HepG2 (cell line): ENCODE results near the gene NUBPL. TPM values are rescaled to one million over a fixed set of nuclear protein-coding genes. Genes with fewer than 3 reads are reported as not detected.

ENCODE experiments used
- CBX2 ChIP-seq, 2 experiments: fragments of 200-600 bp in 1 of 2; sonication (generic); formaldehyde crosslinking in 1 of 2; IDR thresholded peaks; 2 replicates each; pipeline versions ENCODE4 v1.7.0 to v1.8.1; 2018 to 2022; ENCODE audit warnings: low read depth in 2 of 2, low read length in 1 of 2, mild to moderate bottlenecking in 1 of 2, missing genetic modification reagents in 1 of 2
- CENPT ChIP-seq: sonication (generic); formaldehyde crosslinking; IDR thresholded peaks from 2 replicates; pipeline ENCODE4 v1.8.0; 2022; ENCODE audit warnings: low read depth, mild to moderate bottlenecking, moderate library complexity, missing genetic modification reagents
- DMTF1 ChIP-seq: sonication (generic); formaldehyde crosslinking; IDR thresholded peaks from 2 replicates; pipeline ENCODE4 v1.4.0; 2020; ENCODE audit warnings: mild to moderate bottlenecking, missing genetic modification reagents
- IRF2 ChIP-seq: IDR thresholded peaks from 2 replicates; pipeline ENCODE4 v1.6.1; 2018; ENCODE audit warnings: missing genetic modification reagents, missing compliant biosample characterization
- MZF1 ChIP-seq: sonication (generic); formaldehyde crosslinking; IDR thresholded peaks from 2 replicates; pipeline ENCODE4 v1.8.1; 2023; ENCODE audit warnings: mild to moderate bottlenecking, missing genetic modification reagents, borderline replicate concordance
- PAWR ChIP-seq: sonication (generic); formaldehyde crosslinking; IDR thresholded peaks from 2 replicates; pipeline ENCODE4 v1.4.0; 2020; ENCODE audit warnings: missing genetic modification reagents, mild to moderate bottlenecking, borderline replicate concordance
- ZNF430 ChIP-seq: sonication (generic); formaldehyde crosslinking; IDR thresholded peaks from 2 replicates; pipeline ENCODE4 v1.9.0; 2021; ENCODE audit warnings: mild to moderate bottlenecking, missing genetic modification reagents
- ZNF512 ChIP-seq: sonication (generic); formaldehyde crosslinking; IDR thresholded peaks from 2 replicates; pipeline ENCODE4 v1.4.0; 2020; ENCODE audit warnings: mild to moderate bottlenecking, missing genetic modification reagents
- ZSCAN29 ChIP-seq: sonication (generic); formaldehyde crosslinking; conservative IDR thresholded peaks from 2 replicates; pipeline ENCODE4 v1.4.0; 2020; ENCODE audit warnings: mild to moderate bottlenecking, missing genetic modification reagents
- polyA plus RNA-seq, 8 experiments: library from polyadenylated mRNA; depleted of rRNA in 3 of 8; stranded (reverse) in 7 of 8; unstranded in 1 of 8; fragments of >200 nt; fragmentation: Illumina TruSeq in 4 of 8; extraction: Trizol in 4 of 8; gene quantifications; 2 replicates each; pipeline versions ENCODE4 v1.2.1 to v1.2.3, GENCODE V29; 2011 to 2016; ENCODE audit warnings: low read depth in 4 of 8, missing spikeins in 1 of 8, mixed read lengths in 1 of 8; ENCODE audit not compliant: insufficient read depth in 1 of 8
- total RNA-seq, 5 experiments: library from RNA; depleted of rRNA; stranded (reverse); fragments of >200 nt; fragmentation: Illumina TruSeq; extraction: Trizol; gene quantifications; 2 replicates each; pipeline ENCODE4 v1.2.3, GENCODE V29; 2016; ENCODE audit warnings: low read depth in 1 of 5
- TF ChIP-seq, protein P1 (sequence below): sonication (generic); formaldehyde crosslinking; IDR thresholded peaks from 2 replicates; pipeline ENCODE4 v1.4.0; 2020; ENCODE audit warnings: missing genetic modification reagents, borderline replicate concordance
- TF ChIP-seq, protein P2 (sequence below), 2 experiments: sonication (generic) in 1 of 2; formaldehyde crosslinking in 1 of 2; IDR thresholded peaks; 2 replicates each; pipeline versions ENCODE4 v1.4.0 to v1.6.1; 2016 to 2020; ENCODE audit warnings: borderline replicate concordance in 1 of 2, low read depth in 1 of 2, mild to moderate bottlenecking in 1 of 2, missing genetic modification reagents in 1 of 2

Gene NUBPL
- total and polyA plus RNA-seq, 2 of the 13 experiments (the other 11 are each of a cell fraction or from before 2014, with no cell fraction given), result 21.3 to 44.1 TPM

- TF ChIP-seq DMTF1 (CRISPR knock-in tag), result no peak
- no peak for TF ChIP-seq MZF1 (CRISPR knock-in tag)
- no peak for TF ChIP-seq CENPT (CRISPR knock-in tag)
- TF ChIP-seq, protein P1, sequence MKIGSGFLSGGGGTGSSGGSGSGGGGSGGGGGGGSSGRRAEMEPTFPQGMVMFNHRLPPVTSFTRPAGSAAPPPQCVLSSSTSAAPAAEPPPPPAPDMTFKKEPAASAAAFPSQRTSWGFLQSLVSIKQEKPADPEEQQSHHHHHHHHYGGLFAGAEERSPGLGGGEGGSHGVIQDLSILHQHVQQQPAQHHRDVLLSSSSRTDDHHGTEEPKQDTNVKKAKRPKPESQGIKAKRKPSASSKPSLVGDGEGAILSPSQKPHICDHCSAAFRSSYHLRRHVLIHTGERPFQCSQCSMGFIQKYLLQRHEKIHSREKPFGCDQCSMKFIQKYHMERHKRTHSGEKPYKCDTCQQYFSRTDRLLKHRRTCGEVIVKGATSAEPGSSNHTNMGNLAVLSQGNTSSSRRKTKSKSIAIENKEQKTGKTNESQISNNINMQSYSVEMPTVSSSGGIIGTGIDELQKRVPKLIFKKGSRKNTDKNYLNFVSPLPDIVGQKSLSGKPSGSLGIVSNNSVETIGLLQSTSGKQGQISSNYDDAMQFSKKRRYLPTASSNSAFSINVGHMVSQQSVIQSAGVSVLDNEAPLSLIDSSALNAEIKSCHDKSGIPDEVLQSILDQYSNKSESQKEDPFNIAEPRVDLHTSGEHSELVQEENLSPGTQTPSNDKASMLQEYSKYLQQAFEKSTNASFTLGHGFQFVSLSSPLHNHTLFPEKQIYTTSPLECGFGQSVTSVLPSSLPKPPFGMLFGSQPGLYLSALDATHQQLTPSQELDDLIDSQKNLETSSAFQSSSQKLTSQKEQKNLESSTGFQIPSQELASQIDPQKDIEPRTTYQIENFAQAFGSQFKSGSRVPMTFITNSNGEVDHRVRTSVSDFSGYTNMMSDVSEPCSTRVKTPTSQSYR (CRISPR knock-in tag), result 0 out of 2 replicates have a peak, but pooled peaks have one; percentile 19
- TF ChIP-seq IRF2 (CRISPR knock-in tag), result peak; percentile 92
- TF ChIP-seq CBX2 (IDR thresholded peaks at IDR 0.05; ENCODE audit: low read depth, low read length), result no peak
- no peak for TF ChIP-seq CBX2 (CRISPR knock-in tag; IDR thresholded peaks at IDR 0.05; ENCODE audit: low read depth)
- TF ChIP-seq PAWR (CRISPR knock-in tag), result no peak
- TF ChIP-seq ZNF430, result no peak
- TF ChIP-seq ZSCAN29, result no peak
- no peak for TF ChIP-seq ZNF512 (CRISPR knock-in tag)
- TF ChIP-seq, protein P2, sequence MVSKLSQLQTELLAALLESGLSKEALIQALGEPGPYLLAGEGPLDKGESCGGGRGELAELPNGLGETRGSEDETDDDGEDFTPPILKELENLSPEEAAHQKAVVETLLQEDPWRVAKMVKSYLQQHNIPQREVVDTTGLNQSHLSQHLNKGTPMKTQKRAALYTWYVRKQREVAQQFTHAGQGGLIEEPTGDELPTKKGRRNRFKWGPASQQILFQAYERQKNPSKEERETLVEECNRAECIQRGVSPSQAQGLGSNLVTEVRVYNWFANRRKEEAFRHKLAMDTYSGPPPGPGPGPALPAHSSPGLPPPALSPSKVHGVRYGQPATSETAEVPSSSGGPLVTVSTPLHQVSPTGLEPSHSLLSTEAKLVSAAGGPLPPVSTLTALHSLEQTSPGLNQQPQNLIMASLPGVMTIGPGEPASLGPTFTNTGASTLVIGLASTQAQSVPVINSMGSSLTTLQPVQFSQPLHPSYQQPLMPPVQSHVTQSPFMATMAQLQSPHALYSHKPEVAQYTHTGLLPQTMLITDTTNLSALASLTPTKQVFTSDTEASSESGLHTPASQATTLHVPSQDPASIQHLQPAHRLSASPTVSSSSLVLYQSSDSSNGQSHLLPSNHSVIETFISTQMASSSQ (IDR thresholded peaks at IDR 0.05; ENCODE audit: low read depth), result peak; percentile 62
- TF ChIP-seq, protein P2 (CRISPR knock-in tag; IDR thresholded peaks at IDR 0.05; ENCODE audit: borderline replicate concordance), result no peak
Observed at GRCh38 chr14:31717294-31718085, 156.3 kb downstream of the NUBPL start (continued).
